C4-2B (cell line): Measurements from ENCODE around the gene SCLY.

Source experiments
- H3K27ac ChIP-seq: fragments of 450-650 bp; 2 replicates; pipeline ENCODE4 v1.5.1; 2017
- ZFX ChIP-seq: fragments of 450-650 bp; IDR thresholded peaks from 2 replicates; pipeline ENCODE4 v1.6.1; 2017
- TF ChIP-seq, protein P1 (sequence below): fragments of 450-650 bp; conservative IDR thresholded peaks from 2 replicates; pipeline ENCODE4 v1.5.1; 2017; ENCODE audit warnings: mild to moderate bottlenecking

Gene SCLY

DNA sequence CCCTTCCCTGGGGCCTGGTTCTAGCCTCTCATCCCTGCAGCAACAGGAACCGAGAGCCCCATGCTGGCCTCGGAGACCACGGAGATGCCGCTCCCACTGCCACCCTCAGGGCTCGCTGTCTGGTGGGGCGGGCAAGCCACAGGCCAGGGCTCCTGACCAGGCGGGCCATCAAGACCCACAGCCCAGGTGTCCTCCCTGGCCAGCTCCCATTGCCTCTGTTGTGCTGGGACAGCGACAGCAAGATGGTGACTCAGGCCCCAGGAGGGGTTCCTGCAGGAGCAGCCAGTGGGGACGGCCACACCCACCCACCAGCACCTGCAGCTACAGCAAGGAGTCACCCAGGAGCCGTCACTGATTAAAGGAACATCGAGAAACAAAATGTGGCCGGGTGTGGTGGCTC is 85.0 kb downstream of the SCLY start:
- no peak overlapping the region for H3K27ac ChIP-seq
- no peak for TF ChIP-seq ZFX
- TF ChIP-seq, protein P1, sequence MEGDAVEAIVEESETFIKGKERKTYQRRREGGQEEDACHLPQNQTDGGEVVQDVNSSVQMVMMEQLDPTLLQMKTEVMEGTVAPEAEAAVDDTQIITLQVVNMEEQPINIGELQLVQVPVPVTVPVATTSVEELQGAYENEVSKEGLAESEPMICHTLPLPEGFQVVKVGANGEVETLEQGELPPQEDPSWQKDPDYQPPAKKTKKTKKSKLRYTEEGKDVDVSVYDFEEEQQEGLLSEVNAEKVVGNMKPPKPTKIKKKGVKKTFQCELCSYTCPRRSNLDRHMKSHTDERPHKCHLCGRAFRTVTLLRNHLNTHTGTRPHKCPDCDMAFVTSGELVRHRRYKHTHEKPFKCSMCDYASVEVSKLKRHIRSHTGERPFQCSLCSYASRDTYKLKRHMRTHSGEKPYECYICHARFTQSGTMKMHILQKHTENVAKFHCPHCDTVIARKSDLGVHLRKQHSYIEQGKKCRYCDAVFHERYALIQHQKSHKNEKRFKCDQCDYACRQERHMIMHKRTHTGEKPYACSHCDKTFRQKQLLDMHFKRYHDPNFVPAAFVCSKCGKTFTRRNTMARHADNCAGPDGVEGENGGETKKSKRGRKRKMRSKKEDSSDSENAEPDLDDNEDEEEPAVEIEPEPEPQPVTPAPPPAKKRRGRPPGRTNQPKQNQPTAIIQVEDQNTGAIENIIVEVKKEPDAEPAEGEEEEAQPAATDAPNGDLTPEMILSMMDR, result no peak

DNA sequence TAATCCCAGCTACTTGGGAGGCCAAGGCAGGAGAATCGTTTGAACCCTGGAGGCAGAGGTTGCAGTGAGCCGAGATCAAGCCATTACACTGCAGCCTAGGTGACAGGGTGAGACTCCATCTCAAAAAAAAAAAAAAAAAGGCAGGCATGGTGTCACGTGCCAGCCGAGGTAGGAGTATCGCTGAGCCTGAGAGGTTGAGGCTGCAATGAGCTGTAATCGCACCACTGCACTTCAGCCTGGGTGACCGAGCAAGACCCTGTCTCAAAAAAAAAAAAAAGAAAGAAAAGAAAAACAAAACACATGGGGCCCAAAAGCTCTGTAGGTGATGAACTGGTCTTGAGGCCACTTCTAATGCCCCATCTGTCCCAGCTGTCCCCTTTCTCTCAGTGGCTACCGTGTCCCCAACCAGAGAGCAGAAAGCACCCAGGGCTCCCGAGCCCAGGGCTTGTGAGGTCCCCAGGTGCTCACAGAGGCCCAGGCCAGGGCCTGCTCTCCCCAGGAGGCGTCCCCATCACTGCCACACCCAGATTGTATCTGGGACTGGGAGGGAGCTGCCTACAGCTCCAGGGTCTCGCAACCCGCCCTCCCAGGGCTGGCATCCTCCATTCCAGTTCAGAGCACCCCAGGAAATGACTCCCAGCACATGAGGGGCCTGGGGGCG is 86.2 kb downstream of the SCLY start:
- no peak overlapping the region for H3K27ac ChIP-seq
- TF ChIP-seq, protein P1, result no peak
- TF ChIP-seq ZFX, result no peak

DNA sequence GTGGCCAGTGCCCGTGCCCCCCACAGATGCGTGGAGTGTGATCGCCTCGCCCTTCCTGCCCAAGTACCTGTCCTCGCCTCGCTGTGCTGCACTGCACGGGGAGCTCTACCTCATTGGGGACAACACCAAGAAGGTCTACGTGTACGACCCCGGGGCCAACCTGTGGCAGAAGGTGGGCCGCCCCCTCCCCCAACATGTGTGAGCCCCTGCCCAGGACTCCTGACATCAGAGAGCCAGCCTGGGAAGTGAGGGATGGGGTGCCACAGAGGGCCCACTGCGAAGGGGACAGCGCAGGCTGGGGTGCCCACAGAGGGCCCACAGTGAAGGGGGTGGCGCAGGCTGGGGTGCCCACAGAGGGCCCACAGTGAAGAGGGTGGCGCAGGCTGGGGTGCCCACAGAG is 88.2 kb downstream of the SCLY start:
- no peak overlapping the region for H3K27ac ChIP-seq
- TF ChIP-seq, protein P1, result no peak
- no peak for TF ChIP-seq ZFX
